OCI-LY3 (cell line): ENCODE data around the gene CUX1.

ENCODE experiments used
- H2AFZ ChIP-seq: fragments of 200-600, 300-600 bp; shearing (Covaris generic); 2 replicates; pipeline ENCODE4 v1.6.0; 2014; ENCODE audit warnings: antibody characterized with exemption, low read depth, low read length
- H3K27ac ChIP-seq: fragments of 200-600, 300-600 bp; sonication (generic); 2 replicates; pipeline ENCODE4 v1.5.1; 2014; ENCODE audit warnings: mild to moderate bottlenecking, low read length, moderate library complexity, mixed read lengths
- H3K27me3 ChIP-seq: fragments of 200-600, 300-600 bp; sonication (generic); 2 replicates; pipeline ENCODE4 v1.6.1; 2014; ENCODE audit warnings: low read depth, low read length, mixed read lengths
- H3K36me3 ChIP-seq: fragments of 200-600, 300-600 bp; sonication (generic); replicated peaks from 2 replicates; pipeline ENCODE3; 2014; ENCODE audit warnings: low read depth, low read length, mixed read lengths
- H3K4me1 ChIP-seq: fragments of 300-600, 200-600 bp; sonication (generic); 2 replicates; pipeline ENCODE4 v1.6.1; 2014; ENCODE audit warnings: low read length, mixed read lengths
- H3K4me2 ChIP-seq: fragments of 200-600, 300-600 bp; sonication (generic); 2 replicates; pipeline ENCODE4 v1.6.1; 2014; ENCODE audit warnings: low read length, mixed read lengths
- H3K4me3 ChIP-seq: fragments of 300-600, 200-600 bp; sonication (generic); 2 replicates; pipeline ENCODE4 v1.5.1; 2014; ENCODE audit warnings: antibody characterized with exemption, mild to moderate bottlenecking, low read length, moderate library complexity
- H3K79me2 ChIP-seq: fragments of 300-600, 200-600 bp; shearing (Covaris generic); 2 replicates; pipeline ENCODE4 v1.6.1; 2014; ENCODE audit warnings: mild to moderate bottlenecking, low read length, mixed read lengths
- H3K9ac ChIP-seq: fragments of 300-600, 200-600 bp; shearing (Covaris generic); 2 replicates; pipeline ENCODE4 v1.6.0; 2014; ENCODE audit warnings: mild to moderate bottlenecking, low read length, moderate library complexity
- H3K9me3 ChIP-seq: fragments of 200-600, 300-600 bp; shearing (Covaris generic); 2 replicates; pipeline ENCODE4 v1.6.1; 2014; ENCODE audit warnings: low read length, mixed read lengths; ENCODE audit not compliant: insufficient read depth
- H4K20me1 ChIP-seq: fragments of 200-600, 300-600 bp; sonication (generic); 2 replicates; pipeline ENCODE4 v1.6.1; 2016; ENCODE audit warnings: low read length, mixed read lengths; ENCODE audit not compliant: insufficient read depth
- CTCF ChIP-seq: fragments of 200-600, 300-600 bp; sonication (generic); IDR thresholded peaks from 2 replicates; pipeline ENCODE4 v1.5.1; 2014; ENCODE audit warnings: antibody characterized with exemption, low read length, low read depth
- EZH2phosphoT487 ChIP-seq: fragments of 200-600 bp; shearing (Covaris generic); IDR thresholded peaks from 2 replicates; pipeline ENCODE4 v1.6.1; 2018; ENCODE audit warnings: antibody characterized with exemption, mixed run types, low read depth

Gene CUX1

GRCh38 chr7:102155821-102156441, 338.5 kb downstream of the CUX1 start:
- Histone ChIP-seq H3K9ac (no peak overlapping the region), H3K9me3 (no peaks in the 10 kb centered on the region), H2AFZ (no peak overlapping the region)

DNA sequence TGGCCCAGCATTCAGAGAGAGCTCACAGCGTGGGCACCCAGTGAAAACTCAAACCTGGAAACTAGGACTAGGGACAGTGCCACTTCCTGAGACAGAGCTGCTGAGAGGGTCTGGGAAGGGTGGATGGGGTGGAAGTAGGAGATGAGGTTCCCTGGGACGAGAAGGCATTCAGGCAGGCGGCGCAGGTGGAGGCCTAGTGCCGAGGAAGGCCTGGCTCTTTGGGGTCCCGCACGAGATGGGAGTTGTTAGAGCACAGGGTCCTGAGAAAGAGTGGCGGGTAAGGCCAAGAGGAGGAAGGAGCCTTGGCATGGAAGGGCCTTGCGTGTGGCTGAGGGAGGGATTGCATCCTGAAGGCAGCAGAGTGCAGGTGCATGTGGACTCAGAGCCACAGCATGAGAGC, 339.4 kb downstream of the CUX1 start:
- Histone ChIP-seq H3K4me1 (no peaks in the 10 kb centered on the region), H3K4me3 (no peak overlapping the region), H3K9me3 (no peaks in the 10 kb centered on the region), H3K36me3 (peaks cover 2% of the 10 kb centered on the region), H2AFZ (no peak overlapping the region), H4K20me1 (no peaks in the 10 kb centered on the region), H3K27ac (no peak overlapping the region), H3K27me3 (no peaks in the 10 kb centered on the region), H3K9ac (no peak overlapping the region), H3K4me2 (no peak overlapping the region), H3K79me2 (no peaks in the 10 kb centered on the region)
- TF ChIP-seq EZH2phosphoT487 (no peak), CTCF (no peak)

More at GRCh38 chr7:102155821-102156441, 338.5 kb downstream of the CUX1 start:
- no peaks in the 10 kb centered on the region for H3K79me2 ChIP-seq
- no peak overlapping the region for H3K4me3 ChIP-seq
- H3K36me3 ChIP-seq = peaks cover 2% of the 10 kb centered on the region
- H3K27me3 ChIP-seq = no peaks in the 10 kb centered on the region
- TF ChIP-seq EZH2phosphoT487 (no peak), CTCF (no peak)
- H3K27ac ChIP-seq = no peak overlapping the region
- H4K20me1 ChIP-seq = no peaks in the 10 kb centered on the region
- no peak overlapping the region for H3K4me2 ChIP-seq
- H3K4me1 ChIP-seq = no peaks in the 10 kb centered on the region

GRCh38 chr7:102165136-102165535, 347.7 kb downstream of the CUX1 start:
- Histone ChIP-seq H3K79me2 (no peaks in the 10 kb centered on the region), H3K27ac (no peak overlapping the region), H3K36me3 (peaks cover 2% of the 10 kb centered on the region), H3K4me3 (no peak overlapping the region), H2AFZ (no peak overlapping the region), H3K4me2 (no peak overlapping the region), H3K9me3 (no peaks in the 10 kb centered on the region), H3K4me1 (no peaks in the 10 kb centered on the region), H3K27me3 (no peaks in the 10 kb centered on the region), H4K20me1 (no peaks in the 10 kb centered on the region), H3K9ac (no peak overlapping the region)
- no peak for TF ChIP-seq CTCF
- TF ChIP-seq EZH2phosphoT487 = no peak

GRCh38 chr7:102167254-102167653, 349.8 kb downstream of the CUX1 start:
- TF ChIP-seq EZH2phosphoT487 = no peak
- no peak for TF ChIP-seq CTCF
- no peak overlapping the region for H3K4me2 ChIP-seq
- H3K9ac ChIP-seq = no peak overlapping the region
- H3K79me2 ChIP-seq = no peaks in the 10 kb centered on the region
- no peaks in the 10 kb centered on the region for H4K20me1 ChIP-seq
- no peak overlapping the region for H2AFZ ChIP-seq
- H3K27ac ChIP-seq = no peak overlapping the region
- no peaks in the 10 kb centered on the region for H3K9me3 ChIP-seq
- H3K27me3 ChIP-seq = no peaks in the 10 kb centered on the region
- no peak overlapping the region for H3K4me3 ChIP-seq
- no peaks in the 10 kb centered on the region for H3K4me1 ChIP-seq
- peaks cover 5% of the 10 kb centered on the region for H3K36me3 ChIP-seq
